Right kidney (tissue), 1 donor: Measurements from ENCODE around the gene TSPAN33.
"Not testable (repeated sequence)": the region's sequence is repeated elsewhere in the genome, so short reads cannot be mapped to it uniquely, and the experiment has no call there.

Experiments used
- DNase-seq: peaks from one replicate; pipeline ENCODE4 v3.0.0-alpha.2; 2016

Gene TSPAN33

DNA sequence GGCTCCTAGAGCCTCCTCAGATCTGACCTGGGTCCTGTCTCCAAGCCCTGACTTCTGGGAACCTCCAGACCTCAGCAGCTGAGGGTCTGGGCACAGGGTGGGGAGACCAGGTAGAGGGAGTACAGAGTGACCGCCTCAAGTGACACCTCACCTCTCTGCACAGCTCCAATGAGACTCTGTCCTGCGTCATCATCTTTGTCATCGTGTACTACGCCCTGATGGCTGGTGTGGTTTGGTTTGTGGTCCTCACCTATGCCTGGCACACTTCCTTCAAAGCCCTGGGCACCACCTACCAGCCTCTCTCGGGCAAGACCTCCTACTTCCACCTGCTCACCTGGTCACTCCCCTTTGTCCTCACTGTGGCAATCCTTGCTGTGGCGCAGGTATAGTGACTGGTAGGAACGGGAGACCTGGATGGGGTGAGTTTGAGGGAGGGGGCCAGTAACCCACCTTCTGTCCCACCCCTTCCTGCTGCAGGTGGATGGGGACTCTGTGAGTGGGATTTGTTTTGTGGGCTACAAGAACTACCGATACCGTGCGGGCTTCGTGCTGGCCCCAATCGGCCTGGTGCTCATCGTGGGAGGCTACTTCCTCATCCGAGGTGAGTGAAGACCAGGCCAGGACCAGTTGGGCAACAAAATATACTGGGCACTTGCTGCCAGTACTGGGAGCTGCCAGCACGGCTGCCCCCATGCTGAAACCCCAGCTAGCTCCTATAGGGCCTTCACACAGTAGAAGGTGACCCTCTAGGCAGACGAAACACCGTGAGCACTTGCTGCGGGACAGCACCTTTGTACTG lies 61.7 kb downstream of the TSPAN33 start:
- DNase-seq = no peak

DNA sequence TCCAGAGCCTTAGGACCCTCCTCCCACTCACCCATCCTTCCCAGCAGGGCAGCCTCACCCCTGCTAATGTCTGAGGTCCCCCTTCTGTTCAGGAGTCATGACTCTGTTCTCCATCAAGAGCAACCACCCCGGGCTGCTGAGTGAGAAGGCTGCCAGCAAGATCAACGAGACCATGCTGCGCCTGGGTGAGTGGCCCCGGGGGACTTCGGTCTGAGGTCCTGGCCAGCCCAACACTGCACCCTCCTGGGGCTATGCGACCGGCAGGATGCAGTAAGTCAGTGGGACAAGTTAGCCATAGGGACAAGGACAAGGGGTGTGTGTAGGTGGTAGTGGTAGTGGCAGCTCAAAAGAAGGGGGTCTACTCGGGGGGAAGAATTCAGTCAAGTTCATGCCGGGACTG lies 64.2 kb downstream of the TSPAN33 start:
- DNase-seq = no peak

DNA sequence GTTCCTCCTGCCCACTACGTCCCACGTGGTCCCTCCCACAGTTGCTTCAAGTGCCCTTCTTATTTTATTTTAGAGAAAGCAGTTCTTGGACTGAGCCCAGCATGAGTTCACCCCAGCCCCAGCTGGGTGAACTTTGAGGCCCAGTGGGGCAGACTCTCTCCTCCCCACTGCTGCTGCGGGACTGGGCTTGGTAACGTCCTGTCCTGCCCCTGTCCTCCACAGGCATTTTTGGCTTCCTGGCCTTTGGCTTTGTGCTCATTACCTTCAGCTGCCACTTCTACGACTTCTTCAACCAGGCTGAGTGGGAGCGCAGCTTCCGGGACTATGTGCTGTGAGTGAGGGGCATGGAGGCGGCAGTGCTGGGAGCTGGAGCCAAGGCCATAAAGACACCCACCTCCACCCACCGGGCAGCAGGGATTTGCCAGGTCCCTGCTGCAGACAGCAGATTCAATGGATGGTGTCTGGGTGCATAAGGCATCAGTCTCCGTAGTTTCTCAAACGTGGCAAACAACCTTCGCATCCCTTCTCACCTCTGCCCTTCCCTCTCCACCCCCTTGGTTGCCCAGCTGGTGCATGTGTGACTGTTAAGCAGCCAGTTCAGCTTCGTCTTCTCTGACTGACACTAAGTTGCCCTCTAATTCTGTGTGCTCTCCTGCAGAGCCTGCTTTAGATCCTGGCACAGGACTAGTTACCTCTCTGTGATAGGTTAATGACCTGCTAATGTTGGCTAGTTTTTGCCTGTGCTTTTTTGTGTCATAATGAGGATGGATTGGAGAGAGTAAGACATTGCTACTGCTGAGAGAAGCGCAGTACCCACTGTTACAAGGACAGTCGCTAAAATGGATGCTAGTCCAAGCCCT lies 64.8 kb downstream of the TSPAN33 start:
- DNase-seq = no peak

DNA sequence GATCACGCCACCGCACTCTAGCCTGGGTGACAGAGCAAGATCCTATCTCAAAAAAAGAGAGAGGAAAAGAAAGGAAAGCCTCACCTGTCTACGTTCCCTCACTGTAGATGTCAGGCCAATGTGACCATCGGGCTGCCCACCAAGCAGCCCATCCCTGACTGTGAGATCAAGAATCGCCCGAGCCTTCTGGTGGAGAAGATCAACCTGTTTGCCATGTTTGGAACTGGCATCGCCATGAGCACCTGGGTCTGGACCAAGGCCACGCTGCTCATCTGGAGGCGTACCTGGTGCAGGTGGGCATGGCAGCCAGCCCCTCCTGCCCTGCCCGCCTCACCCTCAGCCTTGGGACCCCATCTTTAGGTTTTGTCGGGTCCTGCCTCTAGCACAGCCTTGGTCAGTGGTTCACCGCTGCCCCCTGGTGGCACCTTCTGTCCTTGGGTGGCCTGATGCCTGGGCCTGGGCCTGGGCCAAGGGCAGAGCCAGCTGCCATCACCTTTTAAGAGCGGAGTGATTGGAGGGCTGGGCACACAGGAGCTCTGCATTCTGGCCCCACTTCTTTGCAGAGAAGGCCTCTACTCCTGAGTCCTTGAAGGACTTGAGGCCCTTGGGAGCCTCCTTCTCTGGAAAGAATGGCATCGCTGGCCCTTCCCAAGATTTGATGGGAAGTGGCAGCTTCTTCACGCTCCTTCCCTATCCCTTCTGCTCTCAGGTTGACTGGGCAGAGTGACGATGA lies 65.9 kb downstream of the TSPAN33 start:
- peak; percentile 60 for DNase-seq

DNA sequence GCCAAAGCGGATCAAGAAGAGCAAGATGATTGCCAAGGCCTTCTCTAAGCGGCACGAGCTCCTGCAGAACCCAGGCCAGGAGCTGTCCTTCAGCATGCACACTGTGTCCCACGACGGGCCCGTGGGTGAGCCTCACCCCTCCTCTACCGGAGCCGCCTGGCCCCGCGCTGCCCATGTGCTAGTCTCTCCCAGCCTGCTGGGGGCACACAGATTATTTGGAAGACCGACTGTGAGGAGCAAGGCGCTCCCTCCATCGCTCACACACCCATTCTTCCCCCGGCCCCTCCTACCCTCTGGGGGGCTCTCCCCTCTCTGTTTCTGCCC lies 66.4 kb downstream of the TSPAN33 start:
- no peak for DNase-seq

DNA sequence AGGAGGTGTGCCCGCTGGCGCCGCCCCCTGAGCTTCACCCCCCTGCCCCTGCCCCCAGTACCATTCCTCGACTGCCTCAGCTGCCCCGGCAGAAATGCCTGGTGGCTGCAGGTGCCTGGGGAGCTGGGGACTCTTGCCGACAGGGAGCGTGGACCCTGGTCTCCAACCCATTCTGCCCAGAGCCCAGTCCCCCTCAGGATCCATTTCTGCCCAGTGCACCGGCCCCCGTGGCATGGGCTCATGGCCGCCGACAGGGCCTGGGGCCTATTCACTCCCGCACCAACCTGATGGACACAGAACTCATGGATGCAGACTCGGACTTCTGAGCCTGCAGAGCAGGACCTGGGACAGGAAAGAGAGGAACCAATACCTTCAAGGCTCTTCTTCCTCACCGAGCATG lies 67.6 kb downstream of the TSPAN33 start:
- DNase-seq = no peak

DNA sequence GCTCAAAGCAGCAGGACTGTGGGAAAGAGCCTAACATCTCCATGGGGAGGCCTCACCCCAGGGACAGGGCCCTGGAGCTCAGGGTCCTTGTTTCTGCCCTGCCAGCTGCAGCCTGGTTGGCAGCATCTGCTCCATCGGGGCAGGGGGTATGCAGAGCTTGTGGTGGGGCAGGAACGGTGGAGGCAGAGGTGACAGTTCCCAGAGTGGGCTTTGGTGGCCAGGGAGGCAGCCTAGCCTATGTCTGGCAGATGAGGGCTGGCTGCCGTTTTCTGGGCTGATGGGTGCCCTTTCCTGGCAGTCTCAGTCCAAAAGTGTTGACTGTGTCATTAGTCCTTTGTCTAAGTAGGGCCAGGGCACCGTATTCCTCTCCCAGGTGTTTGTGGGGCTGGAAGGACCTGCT lies 68.1 kb downstream of the TSPAN33 start:
- no peak for DNase-seq

DNA sequence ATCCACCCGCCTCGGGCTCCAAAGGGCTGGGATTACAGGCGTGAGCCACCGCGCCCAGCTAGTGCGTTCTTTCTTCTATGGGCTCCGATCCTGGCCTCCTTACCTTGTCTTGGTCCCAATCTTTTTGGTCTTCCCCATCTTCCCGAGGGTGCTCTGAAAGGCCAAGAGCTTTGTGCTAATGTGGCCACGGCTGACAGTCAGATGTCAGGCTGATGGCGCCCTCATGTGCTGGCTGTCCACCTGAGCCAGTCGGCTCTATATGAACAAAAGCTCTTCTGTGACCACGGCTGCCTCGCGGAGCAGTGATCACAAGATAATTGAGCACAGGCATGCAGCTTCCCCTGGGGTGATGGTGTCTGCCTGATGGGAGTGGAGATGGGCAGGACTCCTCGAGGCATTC lies 69.3 kb downstream of the TSPAN33 start:
- peak; percentile 27 for DNase-seq

DNA sequence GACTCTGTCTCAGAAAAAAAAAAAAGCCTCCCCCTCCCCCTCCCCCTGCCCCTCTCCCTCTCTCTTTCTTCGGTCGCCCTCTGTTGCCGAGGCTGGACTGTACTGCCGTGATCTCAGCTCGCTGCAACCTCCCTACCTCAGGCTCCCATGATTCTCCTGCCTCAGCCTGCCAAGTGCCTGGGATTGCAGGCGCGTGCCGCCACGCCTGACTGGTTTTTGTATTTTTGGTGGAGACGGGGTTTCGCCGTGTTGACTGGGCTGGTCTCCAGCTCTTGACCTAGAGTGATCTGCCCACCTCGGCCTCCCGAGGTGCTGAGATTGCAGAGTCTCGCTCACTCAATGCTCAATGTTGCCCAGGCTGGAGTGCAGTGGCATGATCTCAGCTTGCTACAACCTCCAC lies 71.2 kb downstream of the TSPAN33 start:
- not testable (repeated sequence) for DNase-seq

DNA sequence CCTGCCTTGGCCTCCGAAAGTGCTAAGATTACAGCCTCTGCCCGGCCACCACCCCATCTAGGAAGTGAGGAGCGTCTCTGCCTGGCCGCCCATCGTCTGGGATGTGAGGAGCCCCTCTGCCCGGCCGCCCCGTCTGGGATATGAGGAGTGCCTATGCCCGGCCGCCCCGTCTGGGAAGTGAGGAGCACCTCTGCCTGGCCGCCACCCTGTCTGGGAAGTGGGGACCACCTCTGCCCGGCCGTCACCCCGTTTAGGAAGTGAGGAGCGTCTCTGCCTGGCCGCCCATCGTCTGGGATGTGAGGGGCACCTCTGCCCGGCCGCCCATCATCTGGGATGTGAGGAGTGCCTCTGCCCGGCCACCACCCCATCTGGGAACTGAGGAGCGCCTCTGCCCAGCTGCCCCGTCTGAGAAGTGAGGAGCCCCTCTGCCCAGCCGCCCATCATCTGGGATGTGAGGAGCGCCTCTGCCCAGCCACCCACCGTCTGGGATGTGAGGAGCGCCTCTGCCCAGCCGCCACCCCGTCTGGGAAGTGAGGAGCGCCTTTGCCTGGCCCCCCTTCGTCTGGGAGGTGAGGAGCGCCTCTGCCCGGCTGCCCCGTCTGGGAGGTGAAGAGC lies 71.7 kb downstream of the TSPAN33 start:
- not testable (repeated sequence) for DNase-seq

DNA sequence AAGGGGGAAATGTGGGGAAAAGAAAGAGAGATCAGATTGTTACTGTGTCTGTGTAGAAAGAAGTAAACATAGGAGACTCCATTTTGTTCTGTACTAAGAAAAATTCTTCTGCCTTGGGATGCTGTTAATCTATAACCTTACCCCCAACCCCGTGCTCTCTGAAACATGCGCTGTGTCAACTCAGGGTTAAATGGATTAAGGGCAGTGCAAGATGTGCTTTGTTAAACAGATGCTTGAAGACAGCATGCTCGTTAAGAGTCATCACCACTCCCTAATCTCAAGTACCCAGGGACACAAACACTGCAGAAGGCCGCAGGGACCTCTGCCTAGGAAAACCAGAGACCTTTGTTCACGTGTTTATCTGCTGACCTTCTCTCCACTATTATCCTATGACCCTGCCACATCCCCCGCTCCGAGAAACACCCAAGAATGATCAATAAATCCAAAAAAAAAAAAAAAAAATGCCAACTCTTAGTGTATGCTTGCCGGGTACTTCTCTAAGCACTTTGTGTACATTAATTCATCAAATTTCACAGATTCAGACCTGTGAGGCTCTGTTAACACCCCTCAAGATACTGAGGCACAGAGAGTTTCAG lies 72.4 kb downstream of the TSPAN33 start:
- not testable (repeated sequence) for DNase-seq

DNA sequence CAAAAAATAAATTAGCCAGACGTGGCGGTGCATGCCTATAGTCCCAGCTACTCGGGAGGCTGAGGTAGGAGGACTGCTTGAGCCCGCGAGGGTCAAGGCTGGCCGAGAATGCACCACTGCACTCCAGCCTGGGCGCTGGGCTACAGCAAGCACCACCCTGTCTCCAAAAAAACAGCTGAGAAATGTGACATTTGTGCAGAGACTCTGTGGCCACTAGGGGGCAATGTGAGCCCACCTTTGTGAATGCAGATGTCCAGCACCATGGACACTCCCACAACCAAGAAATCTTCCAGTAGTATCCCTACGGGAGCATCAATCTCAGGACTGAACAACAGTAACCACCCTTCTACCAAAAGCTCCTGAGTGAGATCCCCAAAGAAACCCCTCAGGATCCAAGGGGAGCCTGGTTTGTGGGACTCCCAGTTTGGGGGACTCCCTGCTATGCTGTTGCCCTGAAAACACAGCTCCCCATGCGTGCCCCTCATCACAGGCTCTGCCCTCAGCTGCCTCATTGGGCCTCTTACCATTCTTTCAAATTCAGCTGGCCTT lies 74.1 kb downstream of the TSPAN33 start:
- peak; percentile 59 for DNase-seq

DNA sequence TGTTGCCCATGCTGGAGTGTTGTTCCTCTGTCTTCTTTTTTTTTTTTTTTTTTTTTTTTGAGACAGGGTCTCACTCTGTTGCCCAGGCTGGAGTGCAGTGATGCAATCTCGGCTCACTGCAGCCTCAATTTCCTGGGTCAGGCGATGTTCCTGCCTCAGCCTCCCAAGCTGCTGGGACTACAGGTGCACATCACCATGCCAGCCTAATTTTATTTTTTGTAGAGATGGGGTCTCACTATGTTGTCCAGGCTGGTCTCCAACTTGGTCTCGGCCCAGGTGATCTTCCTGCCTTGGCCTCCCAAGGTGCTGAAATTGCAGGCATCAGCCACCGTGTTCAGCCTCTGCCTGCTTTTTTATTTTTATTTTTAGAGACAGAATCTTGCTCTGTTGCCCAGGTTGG lies 74.7 kb downstream of the TSPAN33 start:
- DNase-seq = not testable (repeated sequence)
